NCI-H748 treated with DMSO at 0.1 percent for 48 hours (cell line): Measurements from ENCODE around the gene SLC25A11.

Experiments used
- DNase-seq: peaks from one replicate; lab custom pipeline; 2025; lab: John Stamatoyannopoulos, UW

Gene SLC25A11

GRCh38 chr17:4895657-4896331 lies 44.1 kb downstream of the SLC25A11 start:
- DNase-seq = no peak

- no peak for DNase-seq
Observed at GRCh38 chr17:4895121-4895520, 44.7 kb downstream of the SLC25A11 start.

GRCh38 chr17:4893721-4894560 lies 45.9 kb downstream of the SLC25A11 start:
- no peak for DNase-seq

GRCh38 chr17:4893272-4893671 lies 46.6 kb downstream of the SLC25A11 start:
- DNase-seq = no peak

GRCh38 chr17:4892499-4893221 lies 47.2 kb downstream of the SLC25A11 start:
- no peak for DNase-seq

- DNase-seq = no peak
Observed at GRCh38 chr17:4891411-4892410, 48.1 kb downstream of the SLC25A11 start.

GRCh38 chr17:4887581-4887980 lies 52.3 kb downstream of the SLC25A11 start:
- DNase-seq = no peak
